GM19467 (cell line): ENCODE measurements around the gene NCOA7.
"Not testable (repeated sequence)": the region's sequence is repeated elsewhere in the genome, so short reads cannot be mapped to it uniquely, and the experiment has no call there.

Experiments used
- ATAC-seq: cut with Tn5 transposase; IDR thresholded peaks from one replicate; pipeline ENCODE4 v1.9.1; 2021; ENCODE audit warnings: mild to moderate bottlenecking, moderate library complexity; ENCODE audit not compliant: unreplicated experiment

The NCOA7 gene

GRCh38 chr6:125866433-125866832, 75.7 kb downstream of the NCOA7 start:
- ATAC-seq, result no peak

GRCh38 chr6:125867483-125867942, 76.8 kb downstream of the NCOA7 start:
- no peak for ATAC-seq

GRCh38 chr6:125868252-125868651, 77.5 kb downstream of the NCOA7 start:
- ATAC-seq, result no peak

GRCh38 chr6:125868678-125869395, 78.1 kb downstream of the NCOA7 start:
- ATAC-seq, result no peak

- ATAC-seq, result no peak
Measured at GRCh38 chr6:125869427-125869826, 78.7 kb downstream of the NCOA7 start.

- no peak for ATAC-seq
Measured at GRCh38 chr6:125871365-125871764, 80.6 kb downstream of the NCOA7 start.

- ATAC-seq, result no peak
Measured at GRCh38 chr6:125872259-125872921, 81.6 kb downstream of the NCOA7 start.

GRCh38 chr6:125882243-125882642, 91.5 kb downstream of the NCOA7 start:
- no peak for ATAC-seq

GRCh38 chr6:125884634-125885371, 94.0 kb downstream of the NCOA7 start:
- ATAC-seq, result no peak

- no peak for ATAC-seq
Measured at GRCh38 chr6:125886021-125886420, 95.3 kb downstream of the NCOA7 start.

GRCh38 chr6:125886914-125887313, 96.2 kb downstream of the NCOA7 start:
- ATAC-seq, result no peak

GRCh38 chr6:125887372-125887771, 96.6 kb downstream of the NCOA7 start:
- no peak for ATAC-seq

- no peak for ATAC-seq
Measured at GRCh38 chr6:125888989-125889656, 98.4 kb downstream of the NCOA7 start.

GRCh38 chr6:125899726-125900182, 109.0 kb downstream of the NCOA7 start:
- ATAC-seq, result no peak

- no peak for ATAC-seq
Measured at GRCh38 chr6:125904871-125905270, 114.1 kb downstream of the NCOA7 start.

- no peak for ATAC-seq
Measured at GRCh38 chr6:125906158-125906998, 115.6 kb downstream of the NCOA7 start.

GRCh38 chr6:125910527-125910926, 119.8 kb downstream of the NCOA7 start:
- peak; percentile 97 for ATAC-seq

- not testable (repeated sequence) for ATAC-seq
Measured at GRCh38 chr6:125911051-125911451, 120.3 kb downstream of the NCOA7 start.

GRCh38 chr6:125912430-125912829, 121.7 kb downstream of the NCOA7 start:
- not testable (repeated sequence) for ATAC-seq

- ATAC-seq, result no peak
Measured at GRCh38 chr6:125913145-125913544, 122.4 kb downstream of the NCOA7 start.
